CD14-positive monocyte (primary cell): ENCODE results near the gene SHLD1. TPM values are rescaled to one million over a fixed set of nuclear protein-coding genes. Genes with fewer than 3 reads are reported as not detected.

Experiments used
- DNase-seq, 3 donors: peaks; one replicate each; pipeline ENCODE4 v3.0.0-alpha.2; 2011 to 2022
- H2AFZ ChIP-seq: 2 replicates; pipeline ENCODE4 v1.6.0; 2012; ENCODE audit warnings: mild to moderate bottlenecking, low read depth, low read length, inconsistent platforms; ENCODE audit not compliant: insufficient read depth, poor library complexity, severe bottlenecking
- H3K27ac ChIP-seq, 2 donors: 1 replicate in 1 of 2; 2 replicates in 1 of 2; pipeline ENCODE4 v1.5.1; 2012 to 2013; ENCODE audit warnings: low read length in 2 of 2, control low read depth in 1 of 2, inconsistent platforms in 1 of 2, low read depth in 1 of 2, mild to moderate bottlenecking in 1 of 2
- H3K27me3 ChIP-seq, 2 donors: one replicate each; pipeline versions ENCODE4 v1.6.0 to v1.6.1; 2011 to 2013; ENCODE audit warnings: low read length in 2 of 2; ENCODE audit not compliant: control insufficient read depth in 2 of 2, insufficient read depth in 2 of 2
- H3K36me3 ChIP-seq, 2 donors: replicated peaks in 1 of 2; 1 replicate in 1 of 2; 2 replicates in 1 of 2; pipeline versions ENCODE4 v1.5.1 to v1.6.1; 2012 to 2013; ENCODE audit warnings: low read length in 2 of 2, control low read depth in 1 of 2, inconsistent platforms in 1 of 2, mild to moderate bottlenecking in 1 of 2; ENCODE audit not compliant: insufficient read depth in 2 of 2, control insufficient read depth in 1 of 2
- H3K4me1 ChIP-seq, 2 donors: 1 replicate in 1 of 2; 2 replicates in 1 of 2; pipeline versions ENCODE4 v1.5.1 to v1.6.1; 2012 to 2013; ENCODE audit warnings: low read length in 2 of 2, control low read depth in 1 of 2, inconsistent platforms in 1 of 2, mild to moderate bottlenecking in 1 of 2, moderate library complexity in 1 of 2; ENCODE audit not compliant: insufficient read depth in 2 of 2, control insufficient read depth in 1 of 2
- H3K4me2 ChIP-seq: replicated peaks from 2 replicates; pipeline ENCODE3; 2012; ENCODE audit warnings: low read length, moderate library complexity, mild to moderate bottlenecking; ENCODE audit not compliant: poor library complexity, severe bottlenecking; ENCODE audit errors: extremely low read depth
- H3K4me3 ChIP-seq, 3 experiments: fragments of 200-600 bp in 1 of 3; sonication (generic) in 1 of 3; replicated peaks in 1 of 3; 1 replicate in 2 of 3; 2 replicates in 1 of 3; pipeline ENCODE4 v1.5.1; 2011 to 2013; ENCODE audit warnings: low read length in 3 of 3, mild to moderate bottlenecking in 3 of 3, control low read depth in 2 of 3, low read depth in 2 of 3, inconsistent platforms in 1 of 3, moderate library complexity in 1 of 3
- H3K79me2 ChIP-seq: 2 replicates; pipeline ENCODE4 v1.6.0; 2012; ENCODE audit warnings: mild to moderate bottlenecking, control low read depth, inconsistent platforms, low read length, moderate library complexity; ENCODE audit not compliant: insufficient read depth
- H3K9ac ChIP-seq: 2 replicates; pipeline ENCODE4 v1.6.0; 2017; ENCODE audit warnings: low read length, mild to moderate bottlenecking; ENCODE audit not compliant: insufficient read depth, poor library complexity, severe bottlenecking
- H3K9me3 ChIP-seq, 2 donors: replicated peaks in 1 of 2; 1 replicate in 1 of 2; 2 replicates in 1 of 2; pipeline versions ENCODE4 v1.5.1 to v1.6.1; 2012 to 2013; ENCODE audit warnings: low read length in 2 of 2, control low read depth in 1 of 2; ENCODE audit not compliant: control insufficient read depth in 1 of 2, insufficient read depth in 1 of 2
- H4K20me1 ChIP-seq: 2 replicates; pipeline ENCODE4 v1.6.0; 2012; ENCODE audit warnings: mild to moderate bottlenecking, low read length, control low read depth, moderate library complexity; ENCODE audit not compliant: insufficient read depth
- H3K27ac Mint-ChIP-seq, 7 donors: one replicate each; pipeline ENCODE4 v1.8.0; 2020; ENCODE audit warnings: mild to moderate bottlenecking in 7 of 7, mixed read lengths in 7 of 7, moderate library complexity in 6 of 7, inconsistent platforms in 2 of 7
- H3K27me3 Mint-ChIP-seq, 3 donors: one replicate each; pipeline ENCODE4 v1.8.0; 2021 to 2022; ENCODE audit warnings: low read depth in 3 of 3, mild to moderate bottlenecking in 3 of 3, mixed read lengths in 3 of 3, moderate library complexity in 3 of 3, inconsistent platforms in 1 of 3
- H3K36me3 Mint-ChIP-seq, 2 donors: one replicate each; pipeline ENCODE4 v1.8.0; 2020; ENCODE audit warnings: mixed read lengths in 2 of 2, inconsistent platforms in 1 of 2, mild to moderate bottlenecking in 1 of 2
- H3K4me1 Mint-ChIP-seq: one replicate; pipeline ENCODE4 v1.8.0; 2020; ENCODE audit warnings: mild to moderate bottlenecking, mixed read lengths
- H3K4me3 Mint-ChIP-seq, 2 donors: one replicate each; pipeline ENCODE4 v1.8.0; 2020; ENCODE audit warnings: mild to moderate bottlenecking in 2 of 2, mixed read lengths in 2 of 2, moderate library complexity in 1 of 2
- H3K9me3 Mint-ChIP-seq, 7 donors: one replicate each; pipeline ENCODE4 v1.8.0; 2020 to 2022; ENCODE audit warnings: mixed read lengths in 7 of 7, mild to moderate bottlenecking in 6 of 7, moderate library complexity in 6 of 7, inconsistent platforms in 2 of 7
- WGBS: methylation state at CpG from one replicate; pipeline ENCODE4 v1.1.5; 2013; ENCODE audit warnings: missing lambda C conversion rate; ENCODE audit not compliant: insufficient coverage; 5-methylcytosine and 5-hydroxymethylcytosine counted together
- intact Hi-C, 2 donors: fragments of 100-400 bp; cut with micrococcal nuclease; formaldehyde crosslinking; loops; one replicate each; pipeline versions ENCODE4 v1.15.0 to v1.15.1; 2023
- polyA plus RNA-seq, 3 donors: library from polyadenylated mRNA; depleted of rRNA in 1 of 3; unstranded in 2 of 3; stranded (reverse) in 1 of 3; fragments of 300-500 nt in 2 of 3; fragments of >200 nt in 1 of 3; fragmentation: Illumina TruSeq in 2 of 3; gene quantifications; 1 replicate in 2 of 3; 2 replicates in 1 of 3; pipeline ENCODE4 v1.2.3, GENCODE V29; 2012 to 2021
- TF ChIP-seq, protein P1 (sequence below): fragments of 200-600 bp; IDR thresholded peaks from one replicate; pipeline ENCODE4 v1.8.0; 2022; ENCODE audit warnings: antibody characterized with exemption, mild to moderate bottlenecking

SHLD1 gene
- polyA plus RNA-seq, 3 donors, result 8.3 to 12.7 (median 11.5) TPM

DNA sequence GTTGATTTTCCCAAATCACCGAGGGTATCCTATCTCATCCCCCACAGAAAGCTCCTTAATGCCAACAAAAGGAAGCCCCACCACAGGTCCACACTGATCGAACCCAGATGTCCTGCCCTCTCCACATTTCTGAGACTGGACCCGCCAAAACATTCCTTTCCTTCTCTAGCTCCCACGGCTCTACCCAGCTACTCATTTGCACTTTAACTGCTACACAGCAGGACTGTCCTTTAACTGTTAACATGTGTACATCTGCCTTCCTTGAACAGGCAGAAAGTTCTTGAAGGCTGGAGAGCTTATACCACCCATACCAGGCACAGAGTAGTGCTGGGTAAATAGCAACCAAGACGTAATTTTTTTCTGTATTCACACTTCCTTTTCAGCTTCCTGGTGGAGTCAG lies 131.5 kb downstream of the SHLD1 start:
- Mint-ChIP-seq H3K27ac (peak overlapping the region in 1 of 7 donors; percentile 24), H3K27me3 (peaks cover 2 to 4% (median 2%) of the 10 kb centered on the region in 3 donors), H3K4me1 (peaks cover 10% of the 10 kb centered on the region), H3K4me3 (peak overlapping the region in 1 of 2 donors; percentile 52), H3K9me3 (peaks cover 0 to 6% (median 0%) of the 10 kb centered on the region in 7 donors), H3K36me3 (no peaks in the 10 kb centered on the region)
- no peak overlapping the region for H3K9ac ChIP-seq
- no peak overlapping the region for H3K27ac ChIP-seq
- H3K4me1 ChIP-seq, result peaks cover 6 to 7% of the 10 kb centered on the region in 2 donors
- H3K4me3 ChIP-seq, result peak overlapping the region in 1 of 3 experiments; percentile 4
- peak overlapping the region; percentile 59 for H2AFZ ChIP-seq
- H4K20me1 ChIP-seq, result no peaks in the 10 kb centered on the region
- 81% methylated on average over 3 of the region's 5 CpGs for WGBS
- no peak for DNase-seq
- TF ChIP-seq, protein P1, sequence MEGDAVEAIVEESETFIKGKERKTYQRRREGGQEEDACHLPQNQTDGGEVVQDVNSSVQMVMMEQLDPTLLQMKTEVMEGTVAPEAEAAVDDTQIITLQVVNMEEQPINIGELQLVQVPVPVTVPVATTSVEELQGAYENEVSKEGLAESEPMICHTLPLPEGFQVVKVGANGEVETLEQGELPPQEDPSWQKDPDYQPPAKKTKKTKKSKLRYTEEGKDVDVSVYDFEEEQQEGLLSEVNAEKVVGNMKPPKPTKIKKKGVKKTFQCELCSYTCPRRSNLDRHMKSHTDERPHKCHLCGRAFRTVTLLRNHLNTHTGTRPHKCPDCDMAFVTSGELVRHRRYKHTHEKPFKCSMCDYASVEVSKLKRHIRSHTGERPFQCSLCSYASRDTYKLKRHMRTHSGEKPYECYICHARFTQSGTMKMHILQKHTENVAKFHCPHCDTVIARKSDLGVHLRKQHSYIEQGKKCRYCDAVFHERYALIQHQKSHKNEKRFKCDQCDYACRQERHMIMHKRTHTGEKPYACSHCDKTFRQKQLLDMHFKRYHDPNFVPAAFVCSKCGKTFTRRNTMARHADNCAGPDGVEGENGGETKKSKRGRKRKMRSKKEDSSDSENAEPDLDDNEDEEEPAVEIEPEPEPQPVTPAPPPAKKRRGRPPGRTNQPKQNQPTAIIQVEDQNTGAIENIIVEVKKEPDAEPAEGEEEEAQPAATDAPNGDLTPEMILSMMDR, result no peak
- intact Hi-C loops, result no loop called here
- H3K4me2 ChIP-seq, result no peak overlapping the region
- H3K36me3 ChIP-seq, result no peaks in the 10 kb centered on the region
- no peaks in the 10 kb centered on the region for H3K27me3 ChIP-seq
- H3K9me3 ChIP-seq, result no peaks in the 10 kb centered on the region
- H3K79me2 ChIP-seq, result no peaks in the 10 kb centered on the region

DNA sequence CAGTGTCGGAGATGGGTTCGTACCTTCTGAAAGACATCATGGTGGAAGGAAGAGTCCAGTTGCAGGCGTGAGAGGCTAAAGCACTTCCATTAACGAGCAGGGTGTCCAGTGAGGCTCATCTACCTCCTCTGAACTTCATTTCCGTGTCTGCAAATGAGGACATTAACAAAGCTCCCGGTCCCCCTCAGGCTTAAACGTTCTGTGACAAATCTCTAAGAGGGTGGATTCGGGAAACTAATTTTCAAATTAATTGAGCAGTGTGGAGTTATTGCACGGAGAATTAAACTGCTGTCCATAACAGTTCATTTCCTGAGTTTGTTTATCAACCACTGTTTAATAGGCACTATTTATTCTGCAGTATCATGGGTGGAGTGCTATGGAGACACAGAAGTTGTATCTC lies 132.0 kb downstream of the SHLD1 start:
- Histone ChIP-seq H4K20me1 (no peaks in the 10 kb centered on the region), H3K27me3 (no peaks in the 10 kb centered on the region), H3K4me1 (peaks cover 6 to 7% of the 10 kb centered on the region in 2 donors), H3K9ac (no peak overlapping the region), H2AFZ (peak overlapping the region; percentile 59), H3K79me2 (no peaks in the 10 kb centered on the region), H3K27ac (no peak overlapping the region), H3K36me3 (no peaks in the 10 kb centered on the region), H3K4me3 (peak overlapping the region in 1 of 3 experiments; percentile 4), H3K9me3 (no peaks in the 10 kb centered on the region), H3K4me2 (no peak overlapping the region)
- peaks cover 2 to 4% (median 2%) of the 10 kb centered on the region in 3 donors for H3K27me3 Mint-ChIP-seq
- H3K27ac Mint-ChIP-seq, result peak overlapping the region in 2 of 7 donors; percentile 24 to 59
- intact Hi-C loops, result no loop called here
- peaks cover 0 to 4% (median 0%) of the 10 kb centered on the region in 7 donors for H3K9me3 Mint-ChIP-seq
- H3K4me1 Mint-ChIP-seq, result peaks cover 10% of the 10 kb centered on the region
- no peak for DNase-seq
- peak overlapping the region in 1 of 2 donors; percentile 52 for H3K4me3 Mint-ChIP-seq
- WGBS, result 63% methylated on average over 3 of the region's 9 CpGs
- TF ChIP-seq, protein P1, result no peak
- no peaks in the 10 kb centered on the region for H3K36me3 Mint-ChIP-seq
